Omental fat pad (tissue), 4 donors: ENCODE measurements around the gene MYCT1. TPM values are rescaled to one million over a fixed set of nuclear protein-coding genes. Genes with fewer than 3 reads are reported as not detected.

Experiments
- ATAC-seq: fragments of 150-250 bp; one replicate; pipeline ENCODE4 v1.9.1; 2016; ENCODE audit warnings: mild to moderate bottlenecking, moderate library complexity; ENCODE audit not compliant: low FRiP score
- DNase-seq: peaks from one replicate; pipeline ENCODE4 v3.0.0-alpha.2; 2019; ENCODE audit warnings: low spot score
- CTCF ChIP-seq, 3 donors: fragments of 450-650 bp; IDR thresholded peaks; one replicate each; pipeline ENCODE4 v1.5.1; 2016 to 2017; ENCODE audit warnings: antibody characterized with exemption in 3 of 3, mild to moderate bottlenecking in 3 of 3, moderate library complexity in 2 of 3
- total RNA-seq, 4 donors: library from RNA; depleted of rRNA; stranded (reverse); fragments of >200 nt; gene quantifications; one replicate each; pipeline ENCODE4 v1.1.0, GENCODE V29; 2016

Gene MYCT1
- total RNA-seq, 4 donors from 2014 or later: 8.4 to 65.6 (median 19.2) TPM

DNA sequence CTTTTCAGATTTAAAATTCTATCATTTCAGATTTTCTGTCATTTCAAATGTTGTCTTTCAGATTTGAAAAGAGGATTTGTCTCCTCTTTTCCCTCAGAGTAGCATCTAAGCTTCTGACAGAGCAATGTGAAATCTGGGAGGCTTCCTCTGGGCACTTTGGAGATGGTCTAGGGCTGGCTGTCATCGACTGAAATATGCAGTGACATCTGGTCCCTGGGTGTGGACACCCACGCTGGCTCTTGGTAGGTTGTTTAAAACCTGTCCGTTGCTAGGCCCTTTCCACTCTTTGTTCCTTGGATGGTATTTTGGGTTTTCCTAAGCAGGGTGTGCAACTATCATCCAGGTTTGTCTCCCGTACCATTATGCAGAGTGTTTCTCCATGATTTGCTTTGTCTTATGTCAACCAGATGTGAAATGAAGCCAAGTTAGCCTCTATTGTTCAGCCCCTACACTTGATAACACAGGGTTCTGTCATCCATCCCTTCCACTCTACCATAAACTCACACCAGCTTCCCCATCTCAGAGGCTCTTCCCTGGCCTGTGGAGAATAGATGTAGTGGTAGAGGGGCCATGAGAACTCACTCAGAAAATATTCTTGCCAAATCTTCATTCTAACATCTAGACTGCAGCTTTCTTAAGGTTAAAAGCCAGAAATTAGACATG lies 47.9 kb downstream of the MYCT1 start:
- TF ChIP-seq CTCF (IDR thresholded peaks at IDR 0.05): no peak
- no peak for DNase-seq

DNA sequence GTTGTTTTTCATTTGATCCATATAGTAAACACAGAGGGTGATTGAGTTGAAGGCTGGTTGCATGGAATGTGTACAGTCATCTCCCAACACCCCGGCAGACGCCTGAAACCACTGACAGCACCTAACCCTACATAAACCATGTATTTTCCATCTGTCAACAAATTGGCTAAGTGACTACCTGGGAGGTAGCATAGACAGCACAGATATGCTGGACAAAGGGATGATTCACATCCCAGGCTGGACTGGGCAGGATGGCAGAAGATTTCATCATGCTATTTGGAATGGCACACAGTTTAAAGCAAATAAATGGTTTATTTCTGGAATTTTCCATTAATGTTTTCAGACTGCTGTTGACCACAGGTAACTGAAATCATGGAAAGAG lies 48.5 kb downstream of the MYCT1 start:
- no peak for TF ChIP-seq CTCF (IDR thresholded peaks at IDR 0.05)
- DNase-seq (no peak), ATAC-seq (no peak)

More for the DNA sequence above, 47.9 kb downstream of the MYCT1 start:
- no peak for ATAC-seq

DNA sequence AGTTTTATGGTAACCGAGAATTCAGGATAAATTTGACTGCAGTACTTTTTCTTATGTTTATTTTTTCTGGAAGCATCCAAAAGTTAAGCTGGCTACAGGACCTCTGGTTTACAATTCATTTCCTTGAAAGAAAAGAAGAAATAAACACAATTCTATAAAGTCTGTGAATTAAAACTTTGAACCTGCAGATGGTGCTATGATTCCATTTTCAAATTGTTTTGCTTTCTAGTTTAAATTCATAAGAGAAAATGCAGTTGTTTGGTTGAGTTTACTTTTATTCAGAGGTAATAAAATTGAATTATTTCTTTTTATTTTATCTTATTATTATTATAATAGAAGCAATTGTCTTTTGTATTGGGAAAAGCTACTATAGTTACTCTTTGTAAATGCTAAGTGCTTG lies 51.1 kb downstream of the MYCT1 start:
- TF ChIP-seq CTCF (IDR thresholded peaks at IDR 0.05): no peak
- no peak for DNase-seq
- no peak for ATAC-seq

DNA sequence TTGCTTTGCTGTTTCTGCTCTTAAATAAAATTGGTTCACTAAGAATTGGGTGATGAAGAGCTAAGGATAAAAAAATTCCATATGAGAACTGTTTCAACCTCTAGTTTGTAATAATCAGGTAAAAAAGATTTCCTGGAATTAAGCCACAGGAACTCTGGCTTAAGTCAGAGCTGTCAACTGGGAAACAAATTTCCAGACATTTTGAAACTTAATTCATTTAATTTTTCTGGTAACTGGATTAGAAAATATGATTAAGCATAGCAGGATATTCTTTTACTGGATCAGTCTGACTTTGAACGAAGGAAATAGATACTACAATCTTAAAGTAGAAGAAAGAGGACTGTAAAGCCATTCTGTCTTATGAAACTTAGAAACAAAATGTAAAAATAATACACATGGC lies 51.6 kb downstream of the MYCT1 start:
- no peak for DNase-seq
- ATAC-seq: no peak
- TF ChIP-seq CTCF (IDR thresholded peaks at IDR 0.05): no peak

DNA sequence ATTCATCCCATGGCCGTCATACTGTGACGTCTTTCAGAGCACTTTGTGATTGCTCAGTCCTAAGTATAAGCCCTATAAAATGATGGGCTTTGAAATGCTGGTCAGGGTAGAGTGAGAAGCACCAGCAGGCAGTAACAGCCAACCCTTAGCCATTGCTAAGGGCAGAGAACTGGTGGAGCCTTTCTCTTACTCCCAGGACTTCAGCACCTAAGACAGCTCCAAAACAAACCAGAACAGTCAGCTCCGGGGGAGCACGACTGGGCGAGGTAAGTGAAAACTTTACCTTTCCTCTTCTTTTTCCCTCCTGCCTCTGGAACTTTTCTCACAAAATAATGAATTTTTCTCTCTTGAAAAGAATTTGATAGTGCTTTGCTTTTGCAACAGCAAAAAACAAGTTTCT lies 53.0 kb downstream of the MYCT1 start, which contains the start of gene VIP:
TSS of gene VIP (plus strand) at position 104 of the 400 bp plus-strand sequence. CDS start 1,381 bp downstream, outside the sequence.
- TF ChIP-seq CTCF (IDR thresholded peaks at IDR 0.05): no peak
- DNase-seq: no peak
- ATAC-seq: no peak

DNA sequence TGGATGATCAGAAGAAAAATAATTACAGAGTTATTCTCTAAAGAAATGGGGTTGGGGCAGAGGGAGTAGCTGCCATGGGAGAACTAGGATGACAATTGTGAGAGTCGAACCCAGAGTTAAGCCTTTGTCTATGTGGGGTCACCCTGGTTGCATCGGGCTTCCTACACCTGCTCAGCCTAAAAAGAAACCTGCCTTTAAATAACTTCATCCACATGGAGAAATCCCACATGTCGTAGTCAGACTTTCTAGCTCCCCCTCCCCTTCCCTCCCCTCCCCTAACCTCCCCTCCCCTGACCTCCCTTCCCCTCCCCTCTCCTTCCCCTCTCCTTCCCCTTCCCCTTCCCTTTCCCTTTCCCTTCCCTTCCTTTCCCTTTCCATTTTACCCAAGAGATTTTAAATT lies 67.6 kb downstream of the MYCT1 start:
- DNase-seq (no peak), ATAC-seq (no peak)
- no peak for TF ChIP-seq CTCF (IDR thresholded peaks at IDR 0.05)

DNA sequence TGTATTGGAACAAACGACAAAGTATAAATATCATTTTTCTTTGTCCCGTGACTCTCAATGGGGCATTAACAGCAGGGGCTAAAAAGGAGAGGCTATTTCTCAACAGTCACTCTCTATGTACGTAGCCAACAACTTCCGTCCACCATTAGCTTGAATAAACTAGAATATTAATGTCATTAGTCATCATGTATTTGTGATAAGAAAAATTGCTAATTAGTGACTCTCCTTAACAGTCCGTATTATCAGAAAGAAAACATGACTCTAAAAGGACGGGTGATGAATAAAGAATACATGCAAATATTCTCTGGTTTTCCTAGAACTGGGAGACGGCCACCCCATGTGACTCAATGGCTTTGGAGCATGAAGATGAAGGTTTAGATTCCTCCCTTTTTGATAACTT lies 71.5 kb downstream of the MYCT1 start:
- no peak for DNase-seq
- no peak for ATAC-seq
- no peak for TF ChIP-seq CTCF (IDR thresholded peaks at IDR 0.05)
